ENCODE measurements around the gene ANXA2R.

Gene ANXA2R

GRCh38 chr5:43041669-43042175, 1.6 kb upstream of the ANXA2R start:
- Histone ChIP-seq H3K27ac (peak overlapping the region; percentile 92), H3K36me3 (peaks cover 11% of the 10 kb centered on the region; the same call in 1 of the 2 replicates), H3K4me3 (peak overlapping the region; percentile 75), H3K27me3 (no peaks in the 10 kb centered on the region), H3K4me2 (peak overlapping the region; percentile 97), H3K9ac (peak overlapping the region; percentile 86), H3K4me1 (peaks cover 34% of the 10 kb centered on the region), H4K20me1 (peaks cover 10% of the 10 kb centered on the region), H3K9me3 (no peaks in the 10 kb centered on the region)
- TF ChIP-seq Cebpa-rat (IDR thresholded peaks at IDR 0.05): no peak

GRCh38 chr5:43041110-43041668, 1.1 kb upstream of the ANXA2R start:
- Histone ChIP-seq H3K27ac (peak overlapping the region; percentile 92), H3K4me3 (peak overlapping the region; percentile 75), H3K4me2 (peak overlapping the region; percentile 97), H3K4me1 (peaks cover 39% of the 10 kb centered on the region), H4K20me1 (peaks cover 10% of the 10 kb centered on the region), H3K9me3 (no peaks in the 10 kb centered on the region), H3K9ac (peak overlapping the region; percentile 86), H3K27me3 (no peaks in the 10 kb centered on the region), H3K36me3 (peaks cover 11% of the 10 kb centered on the region; the same call in 1 of the 2 replicates)
- peak; percentile 62 for TF ChIP-seq Cebpa-rat (IDR thresholded peaks at IDR 0.05)

- TF ChIP-seq Cebpa-rat (IDR thresholded peaks at IDR 0.05): no peak
- no peaks in the 10 kb centered on the region for H3K9me3 ChIP-seq
- H3K9ac ChIP-seq: peak overlapping the region; percentile 86
- no peaks in the 10 kb centered on the region for H3K27me3 ChIP-seq
- peaks cover 7% of the 10 kb centered on the region; the same call in 1 of the 2 replicates for H3K36me3 ChIP-seq
- H3K4me2 ChIP-seq: peak overlapping the region; percentile 97
- H3K4me3 ChIP-seq: peak overlapping the region; percentile 75
- H4K20me1 ChIP-seq: peaks cover 6% of the 10 kb centered on the region
- peak overlapping the region; percentile 92 for H3K27ac ChIP-seq
- peaks cover 47% of the 10 kb centered on the region for H3K4me1 ChIP-seq
Observed at GRCh38 chr5:43039471-43040286, 440 bp downstream of the ANXA2R start.

- Histone ChIP-seq H3K4me2 (peak overlapping the region; percentile 97), H3K4me3 (peak overlapping the region; percentile 75), H3K27ac (peak overlapping the region; percentile 92), H3K9ac (peak overlapping the region; percentile 86), H3K36me3 (0 out of 2 replicates have a peak, but pooled peaks cover 1% of the 10 kb centered on the region), H3K27me3 (no peaks in the 10 kb centered on the region), H3K9me3 (no peaks in the 10 kb centered on the region), H4K20me1 (peaks cover under 1% of the 10 kb centered on the region), H3K4me1 (peaks cover 47% of the 10 kb centered on the region)
- no peak for TF ChIP-seq Cebpa-rat (IDR thresholded peaks at IDR 0.05)
Observed at GRCh38 chr5:43039152-43039470, 1.0 kb downstream of the ANXA2R start.

GRCh38 chr5:43038496-43038989, 1.6 kb downstream of the ANXA2R start:
- peak overlapping the region; percentile 74 for H3K9ac ChIP-seq
- H3K27ac ChIP-seq: peak overlapping the region; percentile 67
- H3K36me3 ChIP-seq: no peaks in the 10 kb centered on the region
- TF ChIP-seq Cebpa-rat (IDR thresholded peaks at IDR 0.05): no peak
- H4K20me1 ChIP-seq: no peaks in the 10 kb centered on the region; the same call in 1 of the 2 replicates
- peak overlapping the region; percentile 75 for H3K4me3 ChIP-seq
- H3K4me2 ChIP-seq: peak overlapping the region; percentile 97
- H3K27me3 ChIP-seq: no peaks in the 10 kb centered on the region
- H3K9me3 ChIP-seq: no peaks in the 10 kb centered on the region
- peaks cover 51% of the 10 kb centered on the region for H3K4me1 ChIP-seq

GRCh38 chr5:43037636-43038495, 2.3 kb downstream of the ANXA2R start:
- H3K27ac ChIP-seq: peak overlapping the region; percentile 67
- peaks cover 53% of the 10 kb centered on the region for H3K4me1 ChIP-seq
- H3K9me3 ChIP-seq: peaks cover 4% of the 10 kb centered on the region; the same call in 1 of the 2 replicates
- H4K20me1 ChIP-seq: no peaks in the 10 kb centered on the region; the same call in 1 of the 2 replicates
- H3K4me3 ChIP-seq: peak overlapping the region; percentile 75
- H3K36me3 ChIP-seq: no peaks in the 10 kb centered on the region
- peak overlapping the region; percentile 74 for H3K9ac ChIP-seq
- no peak for TF ChIP-seq Cebpa-rat (IDR thresholded peaks at IDR 0.05)
- H3K4me2 ChIP-seq: peak overlapping the region; percentile 97
- H3K27me3 ChIP-seq: no peaks in the 10 kb centered on the region

- peak overlapping the region; percentile 97 for H3K4me2 ChIP-seq
Observed at GRCh38 chr5:43036856-43037635, 3.1 kb downstream of the ANXA2R start.

GRCh38 chr5:43036409-43036808, 3.7 kb downstream of the ANXA2R start:
- Histone ChIP-seq H3K27ac (no peak overlapping the region), H3K36me3 (no peaks in the 10 kb centered on the region), H3K27me3 (no peaks in the 10 kb centered on the region), H3K9me3 (peaks cover 8% of the 10 kb centered on the region; the same call in 1 of the 2 replicates), H3K4me3 (no peak overlapping the region), H3K9ac (no peak overlapping the region), H3K4me1 (peaks cover 53% of the 10 kb centered on the region), H3K4me2 (peak overlapping the region; percentile 97; the same call in 1 of the 2 replicates), H4K20me1 (no peaks in the 10 kb centered on the region; the same call in 1 of the 2 replicates)
- TF ChIP-seq Cebpa-rat (IDR thresholded peaks at IDR 0.05): no peak

More at GRCh38 chr5:43036856-43037635, 3.1 kb downstream of the ANXA2R start:
- H3K27ac ChIP-seq: peak overlapping the region; percentile 67
- peaks cover 53% of the 10 kb centered on the region for H3K4me1 ChIP-seq
- peak overlapping the region; percentile 74 for H3K9ac ChIP-seq
- H3K4me3 ChIP-seq: peak overlapping the region; percentile 75
- H3K36me3 ChIP-seq: no peaks in the 10 kb centered on the region
- peaks cover 8% of the 10 kb centered on the region; the same call in 1 of the 2 replicates for H3K9me3 ChIP-seq
- no peaks in the 10 kb centered on the region; the same call in 1 of the 2 replicates for H4K20me1 ChIP-seq
- TF ChIP-seq Cebpa-rat (IDR thresholded peaks at IDR 0.05): no peak
- no peaks in the 10 kb centered on the region for H3K27me3 ChIP-seq

Data from BLaER1 (cell line).